ENCODE measurements around the gene ZNHIT2. TPM values are rescaled to one million over a fixed set of nuclear protein-coding genes. Genes with fewer than 3 reads are reported as not detected.
A peak's percentile ranks its signal among the peaks of the same experiment; 100 is the strongest.
"Not testable (repeated sequence)": the region's sequence is repeated elsewhere in the genome, so short reads cannot be mapped to it uniquely, and the experiment has no call there.

ZNHIT2 gene
- total RNA-seq, 3 donors from 2014 or later, result 5.1 to 8.3 (median 6.0) TPM

GRCh38 chr11:65151331-65151899, 33.9 kb upstream of the ZNHIT2 start:
- intact Hi-C loops (cut with DNase I, micrococcal nuclease), result no loop called here
- H3K9me3 ChIP-seq, result no peaks in the 10 kb centered on the region
- no peak overlapping the region for H3K4me3 ChIP-seq
- no peaks in the 10 kb centered on the region for H3K36me3 ChIP-seq (ENCODE audit: low read depth)
- H3K4me1 ChIP-seq (ENCODE audit: low read depth), result peaks cover 12% of the 10 kb centered on the region
- DNase-seq (no peak), ATAC-seq (no peak)
- no peak for TF ChIP-seq CTCF (IDR thresholded peaks at IDR 0.05)

DNA sequence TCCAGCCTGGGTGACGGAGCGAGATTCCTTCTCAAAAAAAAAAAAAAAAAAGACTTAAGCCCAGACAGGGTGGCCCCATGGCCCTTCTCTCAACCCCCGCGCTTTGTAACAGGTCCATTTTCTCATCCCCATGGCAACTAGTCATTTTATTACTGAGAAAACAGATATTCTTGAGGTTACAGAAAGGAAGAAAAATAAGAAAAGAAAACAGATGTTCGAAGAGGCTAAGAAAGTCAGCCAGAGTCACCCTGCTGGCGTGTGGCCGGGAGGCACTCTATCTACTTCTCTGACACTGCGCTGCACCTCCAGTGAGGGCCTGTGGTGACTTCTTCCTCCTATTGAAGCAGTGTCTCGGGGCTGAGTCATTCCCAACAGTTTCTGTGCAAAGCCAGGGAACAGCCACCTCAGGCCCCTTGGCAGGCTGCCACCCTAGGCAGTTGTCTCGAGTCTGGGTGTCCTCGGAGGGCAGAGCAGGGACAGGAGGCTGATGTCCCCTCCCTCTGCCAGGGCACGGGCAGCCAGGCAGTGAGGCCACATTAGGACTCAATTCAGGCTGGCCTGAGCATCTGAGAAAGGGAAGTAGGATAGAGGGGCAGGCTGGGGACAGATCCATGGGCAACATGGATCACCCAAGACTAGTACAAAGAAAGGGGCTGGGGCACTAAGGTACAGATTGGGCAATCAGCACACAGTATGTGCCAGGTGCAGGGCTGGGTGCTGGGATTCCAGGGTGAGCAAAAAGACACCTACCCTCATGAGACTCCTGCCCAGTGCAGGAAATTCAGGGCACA, 33.2 kb upstream of the ZNHIT2 start:
- peaks cover 12% of the 10 kb centered on the region for H3K4me1 ChIP-seq (ENCODE audit: low read depth)
- TF ChIP-seq CTCF (IDR thresholded peaks at IDR 0.05), result no peak
- peak; percentile 96 for ATAC-seq
- intact Hi-C loops (cut with DNase I, micrococcal nuclease), result no loop called here
- H3K9me3 ChIP-seq, result no peaks in the 10 kb centered on the region
- no peaks in the 10 kb centered on the region for H3K36me3 ChIP-seq (ENCODE audit: low read depth)
- H3K4me3 ChIP-seq, result no peak overlapping the region
- DNase-seq, result peak; percentile 76 to 92 (median 86)

DNA sequence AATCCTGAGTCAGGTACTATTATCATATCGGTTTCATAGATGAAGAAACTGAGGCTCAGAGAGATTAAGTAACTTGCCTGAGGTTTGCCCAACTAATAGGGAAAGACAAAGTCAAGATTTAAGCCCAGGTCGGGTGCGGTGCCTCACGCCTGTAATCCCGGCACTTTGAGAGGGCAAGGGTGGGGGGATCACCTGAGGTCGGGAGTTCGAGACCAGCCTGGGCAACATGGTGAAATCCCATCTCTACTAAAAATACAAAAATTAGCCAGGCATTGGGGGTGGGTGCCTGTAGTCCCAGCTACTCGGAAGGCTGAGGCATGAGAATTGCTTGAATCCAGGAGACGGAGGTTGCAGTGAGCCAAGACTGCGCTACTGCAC, 32.6 kb upstream of the ZNHIT2 start:
- ATAC-seq; intact Hi-C loops (cut with DNase I, micrococcal nuclease): not testable (repeated sequence)

DNA sequence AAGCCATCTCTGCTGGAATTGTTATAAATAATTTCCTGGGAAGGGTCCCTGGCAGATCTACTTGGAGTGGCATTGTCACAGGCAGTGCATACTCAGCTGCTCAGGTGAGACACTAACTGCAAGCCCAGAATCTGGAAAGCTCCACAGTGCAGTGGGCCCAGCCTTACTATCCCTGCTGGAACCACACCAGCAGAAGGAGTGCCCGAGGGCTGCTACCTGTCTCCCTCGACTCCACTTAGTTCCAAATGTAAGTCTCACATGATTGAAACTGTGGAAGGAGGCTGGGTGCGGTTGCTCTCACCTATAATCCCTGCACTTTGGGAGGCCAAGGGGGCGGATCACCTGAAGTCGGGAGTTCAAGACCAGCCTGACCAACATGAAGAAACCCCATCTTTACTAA, 31.2 kb upstream of the ZNHIT2 start:
- intact Hi-C loops (cut with DNase I, micrococcal nuclease), result no loop called here
- TF ChIP-seq CTCF (IDR thresholded peaks at IDR 0.05), result no peak
- H3K4me1 ChIP-seq (ENCODE audit: low read depth), result peaks cover 12% of the 10 kb centered on the region
- no peak overlapping the region for H3K4me3 ChIP-seq
- no peak for ATAC-seq
- H3K9me3 ChIP-seq, result no peaks in the 10 kb centered on the region
- no peak for DNase-seq
- H3K36me3 ChIP-seq (ENCODE audit: low read depth), result no peaks in the 10 kb centered on the region

More for the DNA sequence above, 32.6 kb upstream of the ZNHIT2 start:
- not testable (repeated sequence) for DNase-seq; H3K9me3 ChIP-seq; H3K4me3 ChIP-seq; H3K36me3 ChIP-seq (ENCODE audit: low read depth)
- peaks cover 12% of the 10 kb centered on the region for H3K4me1 ChIP-seq (ENCODE audit: low read depth)

- Histone ChIP-seq H3K36me3 (ENCODE audit: low read depth) (no peaks in the 10 kb centered on the region), H3K4me1 (ENCODE audit: low read depth) (peaks cover 12% of the 10 kb centered on the region), H3K4me3 (no peak overlapping the region), H3K9me3 (no peaks in the 10 kb centered on the region)
- TF ChIP-seq CTCF (IDR thresholded peaks at IDR 0.05), result no peak
- intact Hi-C loops (cut with DNase I, micrococcal nuclease), result no loop called here
- ATAC-seq (no peak), DNase-seq (no peak)
Observed at GRCh38 chr11:65147352-65148075, 30.0 kb upstream of the ZNHIT2 start.

All from mucosa of descending colon (tissue), 3 donors.